Ovary (tissue), 9 donors: Measurements from ENCODE around the gene CORO1C. TPM values are rescaled to one million over a fixed set of nuclear protein-coding genes. Genes with fewer than 3 reads are reported as not detected.

ENCODE experiments used
- DNase-seq, 5 donors: peaks; one replicate each; pipeline ENCODE4 v3.0.0-alpha.2; 2019 to 2020
- H3K27ac ChIP-seq, 2 donors: fragments of 200-600 bp; one replicate each; pipeline versions ENCODE4 v1.5.1 to v1.8.0; 2019 to 2022
- H3K27me3 ChIP-seq: fragments of 200-600 bp; one replicate; pipeline ENCODE4 v1.8.0; 2022
- H3K36me3 ChIP-seq: fragments of 200-600 bp; sonication (generic); one replicate; pipeline ENCODE4 v1.5.1; 2019
- H3K4me1 ChIP-seq: one replicate; pipeline ENCODE4 v1.8.1; 2013; ENCODE audit warnings: mild to moderate bottlenecking, moderate library complexity; ENCODE audit not compliant: insufficient read depth
- H3K4me3 ChIP-seq: fragments of 200-600 bp; sonication (generic); one replicate; pipeline ENCODE4 v1.5.1; 2017
- H3K9me3 ChIP-seq, 2 donors: fragments of 200-600 bp in 1 of 2; sonication (generic) in 1 of 2; one replicate each; pipeline versions ENCODE4 v1.5.1 to v1.8.1; 2013 to 2019; ENCODE audit warnings: mild to moderate bottlenecking in 1 of 2, moderate library complexity in 1 of 2
- CTCF ChIP-seq, 3 donors: fragments of 450-650 bp in 2 of 3; fragments of 200-600 bp in 1 of 3; IDR thresholded peaks; one replicate each; pipeline versions ENCODE4 v1.5.1 to v1.8.0; 2016 to 2022; ENCODE audit warnings: antibody characterized with exemption in 3 of 3, mild to moderate bottlenecking in 1 of 3
- EP300 ChIP-seq: sonication (generic); formaldehyde crosslinking; IDR thresholded peaks from one replicate; pipeline ENCODE4 v1.6.1; 2017; ENCODE audit warnings: antibody characterized with exemption
- POLR2A ChIP-seq: fragments of 450-650 bp; IDR thresholded peaks from one replicate; pipeline ENCODE4 v1.6.1; 2017; ENCODE audit warnings: antibody characterized with exemption, mild to moderate bottlenecking, moderate library complexity
- WGBS, 3 donors: extraction: QIAGEN DNeasy Blood & Tissue Kit in 1 of 3; methylation state at CpG; one replicate each; pipeline versions ENCODE4 v1.1.5 to v1.1.7; 2013 to 2017; 5-methylcytosine and 5-hydroxymethylcytosine counted together
- intact Hi-C, 4 donors: fragments of 100-400 bp; cut with DNase I; formaldehyde crosslinking; loops; one replicate each; pipeline versions ENCODE4 v1.11.0 to v1.15.1; 2022 to 2023
- polyA plus RNA-seq, 2 donors: library from polyadenylated mRNA; stranded (reverse); fragments of 200-250 nt in 1 of 2; fragments of 350-450 nt in 1 of 2; fragmentation: Illumina TruSeq in 1 of 2; extraction: RNeasy Lipid Tissue Mini Kit (QIAGEN cat#74804) in 1 of 2; gene quantifications; one replicate each; pipeline ENCODE4 v1.2.3, GENCODE V29; 2013 to 2014
- total RNA-seq, 7 donors: library from RNA; depleted of rRNA in 2 of 7; stranded (reverse); fragments of >200 nt in 2 of 7; fragmentation: NEBNext Ultra II Directional in 3 of 7; extraction: Animal tissue kit (Norgen Biotek cat#: 25700) in 3 of 7; gene quantifications; one replicate each; pipeline versions ENCODE4 v1.1.0 to v1.2.4, GENCODE V29; 2016 to 2023
- donor health status: DM: no; HTN: no; CAD: no; lungs with moderate emphysema.
- donor health status: DM: no; HTN: no; CAD: no.
- donor health status: Bipolar disorder and iron deficiency.
- donor health status: DM: yes; HTN: yes; CAD: no.
- donor health status: DM: no; HTN: no; CAD: no.
- donor health status: DM: yes; HTN: yes; CAD: no.

Gene CORO1C
- total and polyA plus RNA-seq, 9 donors, result 35.1 to 143 (median 113) TPM

GRCh38 chr12:108622921-108623514 lies 108.3 kb downstream of the CORO1C start:
- WGBS, 3 donors, result 60 to 73% (median 69%) methylated on average over 14 of the region's 14 CpGs
- Histone ChIP-seq H3K9me3 (no peaks in the 10 kb centered on the region), H3K27ac (no peak overlapping the region), H3K36me3 (no peaks in the 10 kb centered on the region), H3K4me3 (no peak overlapping the region), H3K4me1 (no peaks in the 10 kb centered on the region), H3K27me3 (no peaks in the 10 kb centered on the region)
- no peak for DNase-seq
- no peak for TF ChIP-seq POLR2A
- no peak for TF ChIP-seq CTCF (IDR thresholded peaks at IDR 0.05)
- no peak for TF ChIP-seq EP300
- intact Hi-C loops, result no loop called here

DNA sequence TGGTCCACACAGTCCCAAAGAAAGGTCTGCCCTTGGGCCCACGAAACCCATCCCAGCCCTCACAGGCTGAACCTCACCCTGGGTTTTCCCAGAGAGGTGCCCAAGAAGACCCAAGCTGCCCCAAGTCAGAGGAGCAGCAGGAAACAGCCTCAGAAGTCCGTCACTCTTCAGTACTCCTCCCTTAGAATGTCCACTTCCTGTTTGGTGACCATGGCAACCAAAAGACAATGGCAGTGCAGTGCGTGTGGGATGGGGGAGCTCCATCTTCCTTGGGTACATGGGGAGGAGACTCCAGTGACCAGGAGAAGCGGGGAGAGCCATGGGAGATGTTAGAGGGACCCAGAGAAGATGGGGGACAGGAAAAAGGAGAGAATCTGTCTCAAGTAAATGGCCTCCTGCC lies 108.9 kb downstream of the CORO1C start:
- intact Hi-C loops, result no loop called here
- H3K27me3 ChIP-seq, result no peaks in the 10 kb centered on the region
- no peak for DNase-seq
- H3K36me3 ChIP-seq, result no peaks in the 10 kb centered on the region
- no peak overlapping the region for H3K4me3 ChIP-seq
- no peak for TF ChIP-seq CTCF (IDR thresholded peaks at IDR 0.05)
- no peak for TF ChIP-seq EP300
- no peak for TF ChIP-seq POLR2A
- H3K9me3 ChIP-seq, result no peaks in the 10 kb centered on the region
- 50 to 58% (median 56%) methylated on average over 4 of the region's 4 CpGs for WGBS, 3 donors
- no peak overlapping the region for H3K27ac ChIP-seq
- H3K4me1 ChIP-seq, result no peaks in the 10 kb centered on the region

- 64 to 78% (median 73%) methylated on average over 3 of the region's 3 CpGs for WGBS, 3 donors
- no peak overlapping the region for H3K27ac ChIP-seq
- H3K4me1 ChIP-seq, result no peaks in the 10 kb centered on the region
- no peak for DNase-seq
- H3K4me3 ChIP-seq, result no peak overlapping the region
- H3K27me3 ChIP-seq, result no peaks in the 10 kb centered on the region
- no peaks in the 10 kb centered on the region for H3K9me3 ChIP-seq
- intact Hi-C loops, result loop anchor here in 1 of 4 donors (2.0 kb wide), 1 partner anchor 56 kb away; no protein-coding TSS in a partner anchor
- no peak for TF ChIP-seq CTCF (IDR thresholded peaks at IDR 0.05)
- no peak for TF ChIP-seq EP300
- TF ChIP-seq POLR2A, result no peak
- no peaks in the 10 kb centered on the region for H3K36me3 ChIP-seq
Measured at GRCh38 chr12:108621161-108621560, 110.2 kb downstream of the CORO1C start.

DNA sequence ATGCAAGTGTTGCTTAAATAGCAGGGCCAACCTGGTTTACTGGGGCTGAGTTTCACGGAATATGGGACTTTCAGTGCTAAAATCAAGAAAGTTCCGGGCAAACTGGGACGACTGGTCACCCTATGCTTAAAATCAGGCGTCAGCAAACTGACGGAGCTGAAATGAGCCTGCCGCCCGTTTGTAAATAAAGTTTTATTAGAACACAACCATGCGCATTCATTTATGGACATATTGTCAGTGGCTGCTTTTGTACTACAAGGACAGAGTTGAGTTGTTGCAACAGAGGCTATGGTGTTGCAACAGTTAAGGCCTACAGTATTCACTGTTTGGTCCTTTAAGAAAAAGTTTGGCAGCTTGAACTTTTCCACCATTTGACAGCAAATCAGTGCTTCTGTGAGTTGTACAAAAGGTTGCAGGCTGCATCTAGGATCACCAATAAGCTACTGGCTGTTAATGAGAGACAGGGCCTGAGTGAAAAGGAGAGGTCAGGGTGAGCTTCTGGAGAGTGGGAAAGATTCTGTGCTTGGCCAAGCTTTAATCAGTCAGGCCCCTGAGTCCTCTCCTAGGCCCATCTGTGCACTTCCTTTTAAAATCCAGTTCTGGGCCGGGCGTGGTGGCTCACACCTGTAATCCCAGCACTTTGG lies 111.0 kb downstream of the CORO1C start:
- Histone ChIP-seq H3K27me3 (no peaks in the 10 kb centered on the region), H3K27ac (no peak overlapping the region), H3K36me3 (no peaks in the 10 kb centered on the region), H3K9me3 (no peaks in the 10 kb centered on the region), H3K4me1 (no peaks in the 10 kb centered on the region), H3K4me3 (no peak overlapping the region)
- TF ChIP-seq POLR2A (no peak), EP300 (no peak), CTCF (IDR thresholded peaks at IDR 0.05) (no peak)
- 94 to 97% (median 95%) methylated on average over 10 of the region's 10 CpGs for WGBS, 3 donors
- intact Hi-C loops, result loop anchor here in 1 of 4 donors (2.0 kb wide), 1 partner anchor 56 kb away; no protein-coding TSS in a partner anchor
- no peak for DNase-seq
